Upper lobe of left lung (tissue), 6 donors: Measurements from ENCODE around the gene MACROD2. TPM values are rescaled to one million over a fixed set of nuclear protein-coding genes. Genes with fewer than 3 reads are reported as not detected.
A peak's percentile ranks its signal among the peaks of the same experiment; 100 is the strongest.
"Not testable (repeated sequence)": the region's sequence is repeated elsewhere in the genome, so short reads cannot be mapped to it uniquely, and the experiment has no call there.

ENCODE experiments used
- ATAC-seq, 2 donors: fragments of 200-7000 bp; cut with Tn5 transposase; one replicate each; pipeline ENCODE4 v1.9.1; 2022; ENCODE audit warnings: mild to moderate bottlenecking in 2 of 2, moderate library complexity in 2 of 2; ENCODE audit not compliant: low FRiP score in 2 of 2
- DNase-seq, 2 donors: peaks; one replicate each; pipeline ENCODE4 v3.0.0-alpha.2; 2019 to 2020
- H3K27ac ChIP-seq, 4 donors: fragments of 200-600 bp; sonication (generic); one replicate each; pipeline ENCODE4 v1.5.1; 2016 to 2019
- H3K27me3 ChIP-seq, 4 donors: fragments of 200-600 bp; sonication (generic); one replicate each; pipeline ENCODE4 v1.5.1; 2017 to 2019
- H3K36me3 ChIP-seq, 4 donors: fragments of 200-600 bp; sonication (generic); one replicate each; pipeline ENCODE4 v1.5.1; 2016 to 2019
- H3K4me1 ChIP-seq, 4 donors: fragments of 200-600 bp; sonication (generic); one replicate each; pipeline ENCODE4 v1.5.1; 2018 to 2019
- H3K4me3 ChIP-seq, 4 donors: fragments of 200-600 bp; sonication (generic); one replicate each; pipeline ENCODE4 v1.5.1; 2017 to 2019; ENCODE audit warnings: mild to moderate bottlenecking in 2 of 4, moderate library complexity in 1 of 4
- H3K9me3 ChIP-seq, 4 donors: fragments of 200-600 bp; sonication (generic); one replicate each; pipeline ENCODE4 v1.5.1; 2018 to 2019
- EP300 ChIP-seq, 4 donors: sonication (generic); formaldehyde crosslinking; IDR thresholded peaks; one replicate each; pipeline ENCODE4 v1.5.1; 2017; ENCODE audit warnings: antibody characterized with exemption in 4 of 4, control low read depth in 2 of 4
- POLR2A ChIP-seq, 4 donors: fragments of 450-650 bp; IDR thresholded peaks; one replicate each; pipeline ENCODE4 v1.5.1; 2016 to 2017; ENCODE audit warnings: antibody characterized with exemption in 4 of 4, mild to moderate bottlenecking in 2 of 4
- POLR2AphosphoS5 ChIP-seq, 2 donors: sonication (generic); formaldehyde crosslinking; IDR thresholded peaks; one replicate each; pipeline ENCODE4 v1.5.1; 2017; ENCODE audit warnings: antibody characterized with exemption in 2 of 2
- WGBS, 2 donors: methylation state at CpG; one replicate each; pipeline ENCODE4 v1.1.5; 2017 to 2018; 5-methylcytosine and 5-hydroxymethylcytosine counted together
- total RNA-seq, 6 donors: library from RNA; depleted of rRNA in 4 of 6; stranded (reverse); fragments of >200 nt in 4 of 6; gene quantifications; one replicate each; pipeline versions ENCODE4 v1.1.0 to v1.2.1, GENCODE V29; 2016 to 2021
- TF ChIP-seq, protein P1 (sequence below), 6 experiments: fragments of 450-650 bp in 4 of 6; fragments of 200-600 bp in 2 of 6; sonication (generic) in 2 of 6; IDR thresholded peaks; one replicate each; pipeline ENCODE4 v1.5.1; 2016 to 2019; ENCODE audit warnings: antibody characterized with exemption in 6 of 6
- donor health status: DM: no; HTN: no; CAD: no; lungs with moderate emphysema.
- donor health status: DM: no; HTN: yes; CAD: no; lungs with severe emphysema.

Gene MACROD2
- total RNA-seq, 6 donors from 2014 or later: 20.7 to 84.3 (median 36.3) TPM

DNA sequence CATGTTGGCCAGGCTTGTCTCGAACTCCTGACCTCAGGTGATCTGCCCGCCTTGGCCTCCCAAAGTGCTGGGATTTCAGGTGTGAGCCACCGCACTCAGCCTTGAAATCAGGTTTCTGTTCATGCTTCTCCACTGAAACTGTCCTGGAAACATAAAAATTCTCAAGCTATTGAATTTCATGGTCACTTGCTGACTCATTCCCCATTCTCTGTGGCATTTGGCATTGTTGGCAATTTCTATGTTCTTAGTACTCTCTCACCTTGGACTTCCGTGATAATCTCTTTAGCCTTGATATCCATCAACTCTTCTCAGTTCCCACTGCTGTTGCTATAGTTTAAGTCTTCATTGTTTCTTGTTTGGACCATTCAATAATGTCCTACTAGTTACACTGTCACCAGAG, 11.1 kb upstream of the MACROD2 start:
- TF ChIP-seq EP300 (IDR thresholded peaks at IDR 0.05) (no peak), POLR2A (IDR thresholded peaks at IDR 0.05) (no peak), POLR2AphosphoS5 (IDR thresholded peaks at IDR 0.05) (no peak)
- TF ChIP-seq, protein P1, sequence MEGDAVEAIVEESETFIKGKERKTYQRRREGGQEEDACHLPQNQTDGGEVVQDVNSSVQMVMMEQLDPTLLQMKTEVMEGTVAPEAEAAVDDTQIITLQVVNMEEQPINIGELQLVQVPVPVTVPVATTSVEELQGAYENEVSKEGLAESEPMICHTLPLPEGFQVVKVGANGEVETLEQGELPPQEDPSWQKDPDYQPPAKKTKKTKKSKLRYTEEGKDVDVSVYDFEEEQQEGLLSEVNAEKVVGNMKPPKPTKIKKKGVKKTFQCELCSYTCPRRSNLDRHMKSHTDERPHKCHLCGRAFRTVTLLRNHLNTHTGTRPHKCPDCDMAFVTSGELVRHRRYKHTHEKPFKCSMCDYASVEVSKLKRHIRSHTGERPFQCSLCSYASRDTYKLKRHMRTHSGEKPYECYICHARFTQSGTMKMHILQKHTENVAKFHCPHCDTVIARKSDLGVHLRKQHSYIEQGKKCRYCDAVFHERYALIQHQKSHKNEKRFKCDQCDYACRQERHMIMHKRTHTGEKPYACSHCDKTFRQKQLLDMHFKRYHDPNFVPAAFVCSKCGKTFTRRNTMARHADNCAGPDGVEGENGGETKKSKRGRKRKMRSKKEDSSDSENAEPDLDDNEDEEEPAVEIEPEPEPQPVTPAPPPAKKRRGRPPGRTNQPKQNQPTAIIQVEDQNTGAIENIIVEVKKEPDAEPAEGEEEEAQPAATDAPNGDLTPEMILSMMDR (IDR thresholded peaks at IDR 0.05): no peak
- no peaks in the 10 kb centered on the region for H3K27me3 ChIP-seq
- 63 to 88% methylated on average over 4 of the region's 4 CpGs for WGBS, 2 donors
- no peak overlapping the region for H3K4me3 ChIP-seq
- H3K36me3 ChIP-seq: no peaks in the 10 kb centered on the region
- H3K27ac ChIP-seq: no peak overlapping the region
- H3K4me1 ChIP-seq: no peaks in the 10 kb centered on the region
- no peak for ATAC-seq
- no peaks in the 10 kb centered on the region for H3K9me3 ChIP-seq
- DNase-seq: no peak

DNA sequence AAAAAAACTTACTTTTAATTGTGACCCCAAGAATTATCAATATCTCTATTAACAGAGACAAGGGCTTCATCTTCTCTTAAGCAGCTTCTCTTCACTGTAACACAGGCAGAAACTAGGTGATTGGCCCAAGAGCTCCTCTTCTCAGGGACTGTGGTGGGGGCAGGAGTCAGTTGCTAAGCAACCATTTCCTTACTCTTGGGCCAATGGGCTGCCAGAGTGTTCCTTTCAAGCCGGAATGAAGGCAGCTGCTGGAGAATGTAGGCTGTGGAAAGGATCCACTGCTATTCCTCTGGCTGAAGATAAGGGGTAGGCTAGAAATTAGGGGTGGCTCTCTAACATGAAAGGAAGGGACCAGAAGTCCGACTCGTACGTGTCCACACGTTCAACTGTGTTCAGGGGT, 4.9 kb upstream of the MACROD2 start, which contains the start of gene SEL1L2:
TSS of gene SEL1L2 (minus strand) at position 150 of the 400 bp plus-strand sequence. CDS start at position 70, 80 bp downstream.
- no peaks in the 10 kb centered on the region for H3K27me3 ChIP-seq
- no peaks in the 10 kb centered on the region for H3K36me3 ChIP-seq
- H3K9me3 ChIP-seq: peaks cover 2 to 16% (median 5%) of the 10 kb centered on the region in 4 donors
- peaks cover 0 to 10% (median 0%) of the 10 kb centered on the region in 4 donors for H3K4me1 ChIP-seq
- no peak within 1 kb of the TSS for H3K27ac ChIP-seq
- TF ChIP-seq, protein P1 (IDR thresholded peaks at IDR 0.05): no peak
- TF ChIP-seq POLR2A (IDR thresholded peaks at IDR 0.05) (no peak), POLR2AphosphoS5 (IDR thresholded peaks at IDR 0.05) (no peak), EP300 (IDR thresholded peaks at IDR 0.05) (no peak)
- WGBS, 2 donors: 37 to 52% methylated on average over 5 of the region's 5 CpGs
- ATAC-seq: no peak
- no peak for DNase-seq
- no peak within 1 kb of the TSS for H3K4me3 ChIP-seq

DNA sequence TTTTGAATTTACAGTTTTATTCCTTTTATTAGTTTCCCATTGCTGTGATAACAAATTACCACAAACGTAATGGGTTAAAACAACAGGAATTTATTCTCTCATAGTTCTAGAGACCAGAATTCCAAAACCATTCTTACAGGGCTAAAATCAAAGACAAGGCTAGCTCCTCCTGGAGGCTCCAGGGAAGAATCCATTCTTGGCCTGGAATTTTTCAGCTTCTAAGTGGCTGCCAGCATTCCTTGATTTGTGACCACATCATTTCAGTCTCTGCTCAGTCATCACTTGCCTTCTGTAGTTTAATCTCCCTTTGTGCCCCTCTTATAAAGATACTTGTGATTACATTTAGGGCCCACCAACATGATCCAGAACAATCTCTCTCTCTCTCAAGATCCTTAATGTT, 4.0 kb upstream of the MACROD2 start:
- peaks cover 0 to 18% (median under 1%) of the 10 kb centered on the region in 4 donors for H3K4me1 ChIP-seq
- ATAC-seq (no peak), DNase-seq (no peak)
- no peaks in the 10 kb centered on the region for H3K36me3 ChIP-seq
- H3K9me3 ChIP-seq: peaks cover 2 to 16% (median 5%) of the 10 kb centered on the region in 4 donors
- H3K4me3 ChIP-seq: no peak overlapping the region
- 93 to 96% methylated on average over 1 of the region's 1 CpG for WGBS, 2 donors
- TF ChIP-seq POLR2A (IDR thresholded peaks at IDR 0.05) (no peak), POLR2AphosphoS5 (IDR thresholded peaks at IDR 0.05) (no peak)
- TF ChIP-seq, protein P1 (IDR thresholded peaks at IDR 0.05): no peak
- H3K27ac ChIP-seq: no peak overlapping the region
- H3K27me3 ChIP-seq: no peaks in the 10 kb centered on the region

DNA sequence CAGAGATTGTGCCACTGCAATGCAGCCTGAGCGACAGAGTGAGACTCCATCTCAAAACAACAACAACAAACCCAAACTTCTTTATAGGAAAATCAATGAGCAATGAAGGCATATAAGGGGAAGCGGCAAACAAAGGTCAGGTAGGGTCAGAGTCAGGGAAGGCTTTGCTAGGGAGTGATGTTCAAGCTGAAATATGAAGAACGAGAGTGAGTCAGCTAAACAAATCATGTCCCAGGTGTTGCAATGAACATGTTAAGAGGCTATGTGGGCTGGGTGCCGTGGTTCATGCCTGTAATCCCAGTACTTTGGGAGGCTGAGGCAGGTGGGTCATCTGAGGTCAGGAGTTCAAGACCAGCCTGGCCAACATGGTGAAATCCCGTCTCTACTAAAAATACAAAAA, 3.4 kb upstream of the MACROD2 start:
- H3K4me3 ChIP-seq, ATAC-seq, H3K36me3 ChIP-seq, H3K27me3 ChIP-seq, DNase-seq, H3K27ac ChIP-seq: not testable (repeated sequence)
- WGBS, 2 donors: 92 to 95% methylated on average over 5 of the region's 5 CpGs
- H3K4me1 ChIP-seq: peaks cover 0 to 20% (median 6%) of the 10 kb centered on the region in 4 donors
- H3K9me3 ChIP-seq: peaks cover 2 to 16% (median 5%) of the 10 kb centered on the region in 4 donors

DNA sequence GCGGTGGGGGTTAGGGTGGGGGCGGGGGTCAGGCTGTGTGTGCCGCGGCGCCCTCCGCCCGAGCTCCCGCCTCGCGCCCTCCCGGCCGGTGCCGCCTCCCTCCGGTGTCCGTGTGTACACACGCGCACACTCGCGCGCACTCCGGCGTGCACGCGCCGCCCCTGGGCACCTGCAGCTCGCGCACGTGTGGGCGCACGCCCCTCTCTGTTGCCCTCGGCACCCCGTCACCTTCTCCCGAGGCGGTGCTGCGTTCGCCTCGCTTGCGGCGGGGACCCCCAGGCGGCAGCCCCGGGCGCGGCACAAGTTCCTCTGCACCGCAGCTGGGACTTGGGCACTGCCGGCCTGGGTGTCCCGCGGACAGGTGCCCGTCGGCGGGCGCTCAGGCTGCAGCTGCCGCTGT, 525 bp downstream of the MACROD2 start:
- 9 to 19% methylated on average over 15 to 44 of the region's 52 CpGs for WGBS, 2 donors
- TF ChIP-seq POLR2A (IDR thresholded peaks at IDR 0.05): no peak
- TF ChIP-seq, protein P1 (IDR thresholded peaks at IDR 0.05): peak in 1 of 6 experiments; percentile 17
- no peaks in the 10 kb centered on the region for H3K36me3 ChIP-seq
- peaks cover 2 to 16% (median 5%) of the 10 kb centered on the region in 4 donors for H3K9me3 ChIP-seq
- DNase-seq (peak; percentile 44 to 92), ATAC-seq (peak; percentile 54 to 65)
- H3K27me3 ChIP-seq: no peaks in the 10 kb centered on the region
- peak overlapping the region; percentile 59 to 85 (median 69) for H3K4me3 ChIP-seq
- peaks cover 0 to 20% (median 6%) of the 10 kb centered on the region in 4 donors for H3K4me1 ChIP-seq
- H3K27ac ChIP-seq: peak overlapping the region; percentile 49 to 65 (median 57)
